ENCODE measurements around the gene SEMA5B.

Gene SEMA5B

GRCh38 chr3:123027292-123028232, at the start of gene SEMA5B:
TSS of gene SEMA5B (minus strand) at chr3:123027763. CDS start at chr3:122961263, 66,500 bp downstream.
- peak in 1 of 2 donors; percentile 8 for DNase-seq

- DNase-seq, result no peak
Observed at GRCh38 chr3:123076496-123077418, 49.2 kb upstream of the SEMA5B start.

GRCh38 chr3:123076112-123076495, 48.5 kb upstream of the SEMA5B start:
- no peak for DNase-seq

GRCh38 chr3:123075359-123075758, 47.8 kb upstream of the SEMA5B start:
- no peak for DNase-seq

DNA sequence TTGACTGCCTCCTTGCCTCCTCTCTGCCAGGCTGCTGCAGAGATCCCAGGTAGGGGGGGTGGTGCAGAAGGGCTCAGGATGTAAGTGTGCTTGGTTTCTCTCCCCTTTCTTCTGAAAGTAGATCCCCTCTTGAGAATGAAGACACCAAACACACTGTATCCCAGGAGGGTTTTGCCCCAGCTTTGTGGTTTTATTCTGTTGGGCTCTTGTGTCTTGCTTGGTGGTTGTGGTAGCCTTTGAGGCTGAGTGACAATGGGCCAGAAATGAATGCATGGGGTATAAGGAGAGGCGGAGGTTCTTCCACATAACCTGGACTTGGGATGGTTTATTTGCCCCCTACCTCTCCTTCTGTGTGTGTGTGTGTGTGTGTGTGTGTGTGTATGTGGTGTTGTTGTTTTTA, 45.0 kb upstream of the SEMA5B start:
- no peak for DNase-seq

- DNase-seq, result no peak
Observed at GRCh38 chr3:123072152-123072551, 44.6 kb upstream of the SEMA5B start.

- no peak for DNase-seq
Observed at GRCh38 chr3:123071581-123071980, 44.0 kb upstream of the SEMA5B start.

GRCh38 chr3:123071146-123071545, 43.6 kb upstream of the SEMA5B start:
- DNase-seq, result no peak

GRCh38 chr3:123070510-123070909, 42.9 kb upstream of the SEMA5B start:
- no peak for DNase-seq

- DNase-seq, result no peak
Observed at GRCh38 chr3:123068601-123069381, 41.2 kb upstream of the SEMA5B start.

GRCh38 chr3:123067689-123068600, 40.4 kb upstream of the SEMA5B start:
- peak in 1 of 2 donors; percentile 3 for DNase-seq

DNA sequence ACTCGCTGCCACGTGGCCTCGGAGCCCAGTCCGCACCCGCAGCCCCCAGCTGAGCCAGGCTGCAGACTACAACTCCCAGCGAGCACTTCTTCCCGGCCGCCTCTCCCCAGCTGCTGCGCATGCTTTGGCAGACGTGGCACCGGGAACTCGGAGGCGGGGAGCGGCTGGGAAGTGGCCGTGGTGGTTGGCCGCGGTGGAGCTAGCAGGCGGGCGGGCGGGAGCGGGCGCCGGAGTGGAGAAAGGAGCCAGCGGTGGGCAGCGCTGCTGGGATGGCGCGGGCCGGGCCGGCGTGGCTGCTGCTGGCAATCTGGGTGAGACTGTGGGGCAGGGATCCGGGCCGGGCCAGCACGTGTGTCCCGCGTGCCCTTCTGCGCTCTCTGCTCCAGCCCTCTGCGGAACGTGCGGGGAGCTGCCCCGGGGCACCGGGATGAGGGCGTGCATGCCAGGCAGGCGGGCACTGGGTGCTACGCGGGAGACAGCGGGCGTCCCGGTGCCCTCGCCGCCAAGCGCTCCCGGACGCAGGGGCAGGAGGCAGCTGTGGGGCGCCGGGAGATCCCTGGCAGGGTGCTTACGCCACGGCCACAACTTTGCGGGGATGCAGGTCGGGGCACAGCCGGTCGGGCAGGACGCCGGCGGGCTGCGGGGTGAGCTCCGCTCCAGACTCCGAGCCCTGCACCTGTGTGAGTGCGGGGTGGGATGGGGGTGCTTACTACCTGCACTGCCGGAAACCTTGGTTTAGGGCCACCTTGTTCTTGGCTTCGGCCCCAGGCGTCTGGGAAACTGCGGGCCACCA, 39.5 kb upstream of the SEMA5B start, which contains the start of gene PDIA5:
Gene PDIA5 (plus strand): TSS at position 130 of the 793 bp plus-strand sequence. CDS start 140 bp downstream, at position 270.
- DNase-seq, result peak; percentile 50 to 56

- no peak for DNase-seq
Observed at GRCh38 chr3:123066599-123066895, 39.0 kb upstream of the SEMA5B start.

GRCh38 chr3:123064914-123065313, 37.4 kb upstream of the SEMA5B start:
- DNase-seq, result no peak

GRCh38 chr3:123064506-123064905, 36.9 kb upstream of the SEMA5B start:
- no peak for DNase-seq

GRCh38 chr3:123063034-123063433, 35.5 kb upstream of the SEMA5B start:
- DNase-seq, result no peak

DNA sequence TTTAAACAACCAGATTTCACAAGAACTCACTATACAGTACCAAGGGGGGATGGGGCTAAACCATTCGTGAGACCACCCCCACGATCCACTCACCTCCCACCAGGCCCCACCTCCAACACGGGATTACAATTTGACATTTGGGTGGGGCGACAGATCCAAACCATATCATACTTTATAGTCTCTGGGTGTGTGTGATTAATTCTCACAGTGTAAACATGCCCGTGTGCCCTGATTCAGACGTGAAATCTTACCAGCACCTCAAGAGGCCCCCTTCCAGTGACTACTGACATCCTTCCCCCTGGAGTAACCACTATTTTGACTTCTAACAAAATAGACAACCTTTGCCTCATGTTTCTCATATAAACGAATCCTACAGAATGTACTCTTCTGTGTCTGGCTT, 34.3 kb upstream of the SEMA5B start:
- no peak for DNase-seq

DNA sequence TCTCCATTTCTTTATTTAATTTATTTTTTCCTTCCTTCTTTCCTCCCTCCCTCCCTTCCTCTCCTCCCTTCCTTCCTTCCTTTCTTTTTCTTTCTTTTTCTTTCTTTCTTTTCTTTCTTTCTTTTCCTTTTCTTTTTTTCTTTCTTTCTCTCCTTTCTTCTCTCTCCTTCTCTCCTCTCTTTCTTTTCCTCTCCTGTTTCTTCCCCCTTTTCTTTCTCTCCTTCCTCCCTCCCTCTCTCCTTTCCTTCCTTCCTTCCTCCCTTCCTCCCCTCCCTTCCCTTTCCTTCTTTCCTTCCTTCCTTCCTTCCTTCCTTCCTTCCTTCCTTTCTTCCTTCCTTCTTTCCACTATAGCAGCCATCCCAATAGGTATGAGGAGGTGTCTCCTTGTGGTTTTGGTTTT, 32.5 kb upstream of the SEMA5B start:
- DNase-seq, result no peak

GRCh38 chr3:123058505-123058904, 30.9 kb upstream of the SEMA5B start:
- DNase-seq, result no peak

DNA sequence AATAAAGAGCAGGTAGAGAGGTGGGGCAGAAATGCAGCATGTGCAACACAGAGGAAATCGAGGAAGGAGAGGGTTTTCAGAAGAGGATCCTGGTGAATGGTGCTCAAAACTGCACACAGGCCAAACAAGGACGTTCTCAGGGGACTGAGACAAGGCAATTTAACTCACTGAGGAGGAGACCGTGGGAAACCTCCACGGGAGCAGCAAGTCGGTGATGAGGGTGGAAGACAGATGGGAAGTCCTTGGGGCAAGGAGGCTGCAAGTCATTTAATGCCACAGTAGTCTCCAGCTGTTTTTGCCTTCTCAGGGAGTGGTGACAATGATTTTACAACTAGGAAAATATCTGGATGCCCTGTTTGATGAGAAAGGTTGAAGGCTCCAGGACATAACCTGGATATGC, 27.8 kb upstream of the SEMA5B start:
- DNase-seq, result no peak

- DNase-seq, result no peak
Observed at GRCh38 chr3:123054931-123055330, 27.4 kb upstream of the SEMA5B start.
